Measurements from ENCODE around the gene CCNA1.

The CCNA1 gene

GRCh38 chr13:36430247-36431203 lies 1.8 kb upstream of the CCNA1 start:
- peaks cover 93% of the 10 kb centered on the region for H3K27me3 Mint-ChIP-seq (ENCODE audit: low read depth, poor library complexity)
- peak; percentile 19 for DNase-seq
- peaks cover 23% of the 10 kb centered on the region for H3K9me3 Mint-ChIP-seq
- TF ChIP-seq, protein P1, sequence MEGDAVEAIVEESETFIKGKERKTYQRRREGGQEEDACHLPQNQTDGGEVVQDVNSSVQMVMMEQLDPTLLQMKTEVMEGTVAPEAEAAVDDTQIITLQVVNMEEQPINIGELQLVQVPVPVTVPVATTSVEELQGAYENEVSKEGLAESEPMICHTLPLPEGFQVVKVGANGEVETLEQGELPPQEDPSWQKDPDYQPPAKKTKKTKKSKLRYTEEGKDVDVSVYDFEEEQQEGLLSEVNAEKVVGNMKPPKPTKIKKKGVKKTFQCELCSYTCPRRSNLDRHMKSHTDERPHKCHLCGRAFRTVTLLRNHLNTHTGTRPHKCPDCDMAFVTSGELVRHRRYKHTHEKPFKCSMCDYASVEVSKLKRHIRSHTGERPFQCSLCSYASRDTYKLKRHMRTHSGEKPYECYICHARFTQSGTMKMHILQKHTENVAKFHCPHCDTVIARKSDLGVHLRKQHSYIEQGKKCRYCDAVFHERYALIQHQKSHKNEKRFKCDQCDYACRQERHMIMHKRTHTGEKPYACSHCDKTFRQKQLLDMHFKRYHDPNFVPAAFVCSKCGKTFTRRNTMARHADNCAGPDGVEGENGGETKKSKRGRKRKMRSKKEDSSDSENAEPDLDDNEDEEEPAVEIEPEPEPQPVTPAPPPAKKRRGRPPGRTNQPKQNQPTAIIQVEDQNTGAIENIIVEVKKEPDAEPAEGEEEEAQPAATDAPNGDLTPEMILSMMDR (IDR thresholded peaks at IDR 0.05), result no peak
- H3K27ac Mint-ChIP-seq, result no peak overlapping the region
- no peaks in the 10 kb centered on the region for H3K36me3 Mint-ChIP-seq (ENCODE audit: low read depth)
- H3K4me3 Mint-ChIP-seq, result peak overlapping the region; percentile 62
- H3K4me1 Mint-ChIP-seq, result peaks cover 13% of the 10 kb centered on the region

DNA sequence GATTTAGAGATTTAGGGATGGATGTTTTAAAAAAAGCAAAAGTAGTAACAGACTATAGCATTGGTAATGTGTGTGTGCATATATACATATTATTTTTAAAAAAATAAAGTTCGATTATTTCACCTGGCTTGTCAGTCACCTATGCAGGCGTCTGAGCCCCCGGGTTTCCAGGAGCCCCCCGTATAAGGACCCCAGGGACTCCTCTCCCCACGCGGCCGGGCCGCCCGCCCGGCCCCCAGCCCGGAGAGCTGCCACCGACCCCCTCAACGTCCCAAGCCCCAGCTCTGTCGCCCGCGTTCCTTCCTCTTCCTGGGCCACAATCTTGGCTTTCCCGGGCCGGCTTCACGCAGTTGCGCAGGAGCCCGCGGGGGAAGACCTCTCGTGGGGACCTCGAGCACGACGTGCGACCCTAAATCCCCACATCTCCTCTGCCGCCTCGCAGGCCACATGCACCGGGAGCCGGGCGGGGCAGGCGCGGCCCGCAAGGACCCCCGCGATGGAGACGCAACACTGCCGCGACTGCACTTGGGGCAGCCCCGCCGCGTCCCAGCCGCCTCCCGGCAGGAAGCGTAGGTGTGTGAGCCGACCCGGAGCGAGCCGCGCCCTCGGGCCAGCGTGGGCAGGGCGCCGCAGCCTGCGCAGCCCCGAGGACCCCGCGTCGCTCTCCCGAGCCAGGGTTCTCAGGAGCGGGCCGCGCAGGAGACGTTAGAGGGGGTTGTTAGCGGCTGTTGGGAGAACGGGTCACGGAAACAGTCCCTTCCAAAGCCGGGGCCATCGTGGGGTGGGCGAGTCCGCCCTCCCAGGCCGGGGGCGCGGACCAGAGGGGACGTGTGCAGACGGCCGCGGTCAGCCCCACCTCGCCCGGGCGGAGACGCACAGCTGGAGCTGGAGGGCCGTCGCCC lies 840 bp upstream of the CCNA1 start:
- Mint-ChIP-seq H3K36me3 (ENCODE audit: low read depth) (no peaks in the 10 kb centered on the region), H3K4me1 (peaks cover 13% of the 10 kb centered on the region), H3K4me3 (peak overlapping the region; percentile 74), H3K27me3 (ENCODE audit: low read depth, poor library complexity) (peaks cover 97% of the 10 kb centered on the region), H3K9me3 (peaks cover 14% of the 10 kb centered on the region), H3K27ac (no peak overlapping the region)
- TF ChIP-seq, protein P1 (IDR thresholded peaks at IDR 0.05), result no peak
- peak; percentile 41 for DNase-seq

- TF ChIP-seq, protein P1 (IDR thresholded peaks at IDR 0.05), result no peak
- Mint-ChIP-seq H3K27ac (no peak overlapping the region), H3K4me1 (peaks cover 4% of the 10 kb centered on the region), H3K27me3 (ENCODE audit: low read depth, poor library complexity) (peaks cover 66% of the 10 kb centered on the region), H3K4me3 (no peak overlapping the region), H3K9me3 (no peaks in the 10 kb centered on the region), H3K36me3 (ENCODE audit: low read depth) (no peaks in the 10 kb centered on the region)
- DNase-seq, result no peak
Observed at GRCh38 chr13:36436811-36437210, 4.5 kb downstream of the CCNA1 start.

GRCh38 chr13:36438594-36439483 lies 6.5 kb downstream of the CCNA1 start:
- no peaks in the 10 kb centered on the region for H3K9me3 Mint-ChIP-seq
- no peak overlapping the region for H3K4me3 Mint-ChIP-seq
- no peak overlapping the region for H3K27ac Mint-ChIP-seq
- TF ChIP-seq, protein P1 (IDR thresholded peaks at IDR 0.05), result no peak
- no peaks in the 10 kb centered on the region for H3K36me3 Mint-ChIP-seq (ENCODE audit: low read depth)
- no peak for DNase-seq
- H3K4me1 Mint-ChIP-seq, result no peaks in the 10 kb centered on the region
- peaks cover 55% of the 10 kb centered on the region for H3K27me3 Mint-ChIP-seq (ENCODE audit: low read depth, poor library complexity)

DNA sequence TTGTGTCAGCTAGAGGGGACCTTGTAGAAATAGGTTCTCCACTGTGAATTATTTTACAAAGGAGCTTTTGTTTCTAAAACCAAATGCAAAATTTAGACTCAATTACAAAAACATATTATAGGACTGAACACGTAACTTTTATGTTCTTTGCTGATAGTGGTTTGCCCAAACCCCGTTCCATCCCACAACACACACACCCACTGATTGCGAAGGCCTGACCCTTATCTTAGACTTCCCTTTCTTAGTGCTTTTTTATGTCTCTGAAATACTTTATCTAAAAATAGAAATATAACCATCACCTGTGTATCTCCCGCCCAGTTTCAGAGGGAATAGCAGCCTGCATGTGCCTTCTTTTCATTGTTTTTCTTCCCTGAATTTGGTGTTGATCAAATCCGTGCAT lies 13.0 kb downstream of the CCNA1 start:
- H3K36me3 Mint-ChIP-seq (ENCODE audit: low read depth), result no peaks in the 10 kb centered on the region
- peaks cover 20% of the 10 kb centered on the region for H3K27me3 Mint-ChIP-seq (ENCODE audit: low read depth, poor library complexity)
- no peak for DNase-seq
- no peak overlapping the region for H3K27ac Mint-ChIP-seq
- H3K4me1 Mint-ChIP-seq, result no peaks in the 10 kb centered on the region
- no peaks in the 10 kb centered on the region for H3K9me3 Mint-ChIP-seq
- no peak overlapping the region for H3K4me3 Mint-ChIP-seq
- TF ChIP-seq, protein P1 (IDR thresholded peaks at IDR 0.05), result no peak

Data from nephron progenitor cell (in vitro differentiated cells).